ENCODE measurements around the gene A4GALT.

GRCh38 chr22:42692239-42693054, 28.2 kb downstream of the A4GALT start:
- TF ChIP-seq CTCF (IDR thresholded peaks at IDR 0.05): peak; percentile 32
- no peak for TF ChIP-seq EZH2 (IDR thresholded peaks at IDR 0.05; ENCODE audit: borderline replicate concordance, insufficient read depth, low read depth, low read length, poor library complexity, severe bottlenecking)
